HG02571 (cell line): Measurements from ENCODE around the gene MIA3.
"Not testable (repeated sequence)": the region's sequence is repeated elsewhere in the genome, so short reads cannot be mapped to it uniquely, and the experiment has no call there.

Experiments used
- ATAC-seq: cut with Tn5 transposase; IDR thresholded peaks from one replicate; pipeline ENCODE4 v1.9.1; 2021; ENCODE audit warnings: mild to moderate bottlenecking, moderate library complexity; ENCODE audit not compliant: unreplicated experiment

MIA3 gene

GRCh38 chr1:222618001-222618879 lies at the start of gene MIA3:
Gene MIA3 (plus strand): TSS chr1:222618097. CDS start chr1:222618111, 14 bp downstream.
- peak; percentile 55 for ATAC-seq

- no peak for ATAC-seq
These were observed 47.1 kb upstream of the MIA3 start for GRCh38 chr1:222570837-222571236.

- ATAC-seq, result no peak
These were observed 38.6 kb upstream of the MIA3 start for GRCh38 chr1:222579316-222579715.

GRCh38 chr1:222582099-222582774 lies 35.7 kb upstream of the MIA3 start:
- ATAC-seq, result no peak

- ATAC-seq, result peak; percentile 82
These were observed 34.8 kb upstream of the MIA3 start for GRCh38 chr1:222583079-222583478.

GRCh38 chr1:222586842-222587241 lies 31.1 kb upstream of the MIA3 start:
- ATAC-seq, result no peak

GRCh38 chr1:222588135-222588534 lies 29.8 kb upstream of the MIA3 start:
- no peak for ATAC-seq

- ATAC-seq, result peak; percentile 100
These were observed 28.2 kb upstream of the MIA3 start, which contains the start of gene TAF1A for GRCh38 chr1:222589462-222590302. Gene TAF1A (minus strand): TSS chr1:222589933.

GRCh38 chr1:222592171-222592570 lies 25.7 kb upstream of the MIA3 start:
- ATAC-seq, result no peak

- ATAC-seq, result no peak
These were observed 23.1 kb upstream of the MIA3 start for GRCh38 chr1:222594789-222595188.

GRCh38 chr1:222596696-222597095 lies 21.2 kb upstream of the MIA3 start:
- ATAC-seq, result no peak

GRCh38 chr1:222600281-222600680 lies 17.6 kb upstream of the MIA3 start:
- ATAC-seq, result no peak

GRCh38 chr1:222601257-222601656 lies 16.6 kb upstream of the MIA3 start:
- no peak for ATAC-seq

- no peak for ATAC-seq
These were observed 11.1 kb upstream of the MIA3 start for GRCh38 chr1:222606757-222607156.

GRCh38 chr1:222609111-222609510 lies 8.8 kb upstream of the MIA3 start:
- not testable (repeated sequence) for ATAC-seq

GRCh38 chr1:222610728-222611127 lies 7.2 kb upstream of the MIA3 start:
- ATAC-seq, result no peak

GRCh38 chr1:222613627-222614026 lies 4.3 kb upstream of the MIA3 start:
- ATAC-seq, result no peak

GRCh38 chr1:222616525-222616924 lies 1.4 kb upstream of the MIA3 start:
- no peak for ATAC-seq

- peak; percentile 86 for ATAC-seq
These were observed 438 bp upstream of the MIA3 start for GRCh38 chr1:222617367-222617951.

- ATAC-seq, result no peak
These were observed 1.1 kb downstream of the MIA3 start for GRCh38 chr1:222618880-222619596.
